GM23338 (cell line): ENCODE measurements around the gene SLC35D1. TPM values are rescaled to one million over a fixed set of nuclear protein-coding genes. Genes with fewer than 3 reads are reported as not detected.

Experiments
- ATAC-seq: fragments of 200-7000 bp; cut with Tn5 transposase; 3 replicates; pipeline ENCODE4 v1.9.1; 2020
- DNase-seq: peaks from one replicate; pipeline ENCODE4 v3.0.0-alpha.2; 2015; ENCODE audit warnings: low spot score
- H2AFZ ChIP-seq: fragments of 200-600 bp; sonication (generic); 2 replicates; pipeline ENCODE4 v1.8.0; 2016; ENCODE audit warnings: antibody characterized with exemption, mild to moderate bottlenecking, moderate library complexity
- H3F3A ChIP-seq: fragments of 200-600 bp; sonication (generic); replicated peaks from 2 replicates; pipeline ENCODE4 v1.8.0; 2017; ENCODE audit warnings: antibody characterized with exemption, mixed run types, low read depth
- H3K27ac ChIP-seq: fragments of 200-600 bp; sonication (generic); 2 replicates; pipeline ENCODE4 v1.6.1; 2016; ENCODE audit warnings: low read depth
- H3K27me3 ChIP-seq: fragments of 200-600 bp; sonication (generic); 2 replicates; pipeline ENCODE4 v1.8.0; 2016; ENCODE audit warnings: mild to moderate bottlenecking, mixed run types, moderate library complexity; ENCODE audit not compliant: insufficient read depth
- H3K36me3 ChIP-seq: fragments of 200-600 bp; sonication (generic); 2 replicates; pipeline ENCODE4 v1.8.0; 2016; ENCODE audit warnings: mild to moderate bottlenecking; ENCODE audit not compliant: insufficient read depth
- H3K4me1 ChIP-seq: fragments of 200-600 bp; sonication (generic); 2 replicates; pipeline ENCODE4 v1.8.0; 2016; ENCODE audit warnings: mild to moderate bottlenecking, moderate library complexity; ENCODE audit not compliant: insufficient read depth
- H3K4me2 ChIP-seq: fragments of 200-600 bp; sonication (generic); 2 replicates; pipeline ENCODE4 v1.7.1; 2017; ENCODE audit warnings: mixed run types
- H3K4me3 ChIP-seq: fragments of 200-600 bp; sonication (generic); 2 replicates; pipeline ENCODE4 v1.6.1; 2016; ENCODE audit warnings: mixed run types
- H3K79me2 ChIP-seq: fragments of 200-600 bp; sonication (generic); replicated peaks from 2 replicates; pipeline ENCODE4 v1.8.0; 2017; ENCODE audit warnings: mild to moderate bottlenecking; ENCODE audit not compliant: insufficient read depth
- H3K9me2 ChIP-seq: fragments of 200-600 bp; sonication (generic); 2 replicates; pipeline ENCODE4 v1.8.0; 2017; ENCODE audit not compliant: insufficient read depth
- H4K20me1 ChIP-seq: fragments of 200-600 bp; sonication (generic); replicated peaks from 2 replicates; pipeline ENCODE4 v1.8.0; 2017; ENCODE audit warnings: mild to moderate bottlenecking; ENCODE audit not compliant: insufficient read depth
- H3K27ac Mint-ChIP-seq: 2 replicates; pipeline ENCODE4 v1.8.0; 2020; ENCODE audit warnings: inconsistent platforms, mild to moderate bottlenecking, moderate library complexity, mixed read lengths
- H3K27me3 Mint-ChIP-seq: 3 replicates; pipeline ENCODE4 v1.8.0; 2022; ENCODE audit warnings: low read depth, mild to moderate bottlenecking, moderate library complexity, mixed read lengths, inconsistent platforms; ENCODE audit not compliant: insufficient read depth, poor library complexity
- H3K36me3 Mint-ChIP-seq: 3 replicates; pipeline ENCODE4 v1.8.0; 2021; ENCODE audit warnings: low read depth, mild to moderate bottlenecking, inconsistent platforms, moderate library complexity, mixed read lengths
- H3K4me1 Mint-ChIP-seq: 3 replicates; pipeline ENCODE4 v1.8.0; 2020; ENCODE audit warnings: mild to moderate bottlenecking, inconsistent platforms, mixed read lengths
- H3K4me3 Mint-ChIP-seq: 3 replicates; pipeline ENCODE4 v1.8.0; 2021; ENCODE audit warnings: moderate library complexity, mild to moderate bottlenecking, inconsistent platforms, mixed read lengths
- H3K9me3 Mint-ChIP-seq: 3 replicates; pipeline ENCODE4 v1.8.0; 2020; ENCODE audit warnings: moderate library complexity, mild to moderate bottlenecking, inconsistent platforms, mixed read lengths
- CREB1 ChIP-seq: fragments of 250-450 bp; sonication (Bioruptor Pico); IDR thresholded peaks from 2 replicates; pipeline ENCODE4 v1.5.0; 2020; ENCODE audit warnings: low read depth, mild to moderate bottlenecking, moderate library complexity
- EZH2 ChIP-seq: fragments of 200-600 bp; sonication (generic); IDR thresholded peaks from one replicate; pipeline ENCODE4 v1.8.0; 2017; ENCODE audit warnings: antibody characterized with exemption, mild to moderate bottlenecking, low read depth; ENCODE audit not compliant: unreplicated experiment
- EZH2phosphoT487 ChIP-seq: fragments of 200-600 bp; sonication (generic); IDR thresholded peaks from one replicate; pipeline ENCODE4 v1.8.1; 2018; ENCODE audit warnings: antibody characterized with exemption; ENCODE audit not compliant: unreplicated experiment
- JUNB ChIP-seq: IDR thresholded peaks from one replicate; pipeline ENCODE4 v1.6.1; 2016; ENCODE audit warnings: antibody characterized with exemption; ENCODE audit not compliant: unreplicated experiment
- NANOG ChIP-seq: IDR thresholded peaks from 2 replicates; pipeline ENCODE4 v1.6.1; 2016; ENCODE audit warnings: antibody characterized with exemption, borderline replicate concordance
- POLR2AphosphoS5 ChIP-seq: IDR thresholded peaks from 2 replicates; pipeline ENCODE4 v1.6.1; 2016; ENCODE audit warnings: antibody characterized with exemption, low read depth
- STAT1 ChIP-seq: IDR thresholded peaks from one replicate; pipeline ENCODE4 v1.6.1; 2016; ENCODE audit warnings: antibody characterized with exemption; ENCODE audit not compliant: unreplicated experiment
- ZNF331 ChIP-seq: fragments of 250-450 bp; sonication (Bioruptor Pico); IDR thresholded peaks from 2 replicates; pipeline ENCODE4 v1.5.0; 2020; ENCODE audit warnings: low read depth, mild to moderate bottlenecking, moderate library complexity
- polyA plus RNA-seq: library from polyadenylated mRNA; unstranded; fragments of >200 nt; fragmentation: Nextera tagmentation; extraction: Ambion mirVana; gene quantifications from 2 replicates; pipeline ENCODE4 v1.2.1, GENCODE V29; 2016
- total RNA-seq: library from RNA; depleted of rRNA; stranded (reverse); fragments of >200 nt; shearing (Covaris generic); gene quantifications from 2 replicates; pipeline ENCODE4 v1.2.3, GENCODE V29; 2014
- TF ChIP-seq, protein P1 (sequence below), 2 experiments: fragments of 200-600 bp in 1 of 2; sonication (generic) in 1 of 2; conservative IDR thresholded peaks; 2 replicates each; pipeline versions ENCODE4 v1.5.1 to v1.6.1; 2016 to 2017; ENCODE audit warnings: antibody characterized with exemption in 2 of 2, low read depth in 2 of 2, mild to moderate bottlenecking in 2 of 2, moderate library complexity in 1 of 2
- TF ChIP-seq, protein P2 (sequence below): IDR thresholded peaks from one replicate; pipeline ENCODE4 v1.6.1; 2018; ENCODE audit warnings: antibody characterized with exemption; ENCODE audit not compliant: unreplicated experiment
- TF ChIP-seq, protein P3 (sequence below): fragments of 250-450 bp; sonication (Bioruptor Pico); IDR thresholded peaks from 2 replicates; pipeline ENCODE4 v1.5.0; 2020; ENCODE audit warnings: mild to moderate bottlenecking, moderate library complexity

SLC35D1 gene
- total and polyA plus RNA-seq, 2 experiments from 2014 or later, result 0.68 to 2.8 TPM

DNA sequence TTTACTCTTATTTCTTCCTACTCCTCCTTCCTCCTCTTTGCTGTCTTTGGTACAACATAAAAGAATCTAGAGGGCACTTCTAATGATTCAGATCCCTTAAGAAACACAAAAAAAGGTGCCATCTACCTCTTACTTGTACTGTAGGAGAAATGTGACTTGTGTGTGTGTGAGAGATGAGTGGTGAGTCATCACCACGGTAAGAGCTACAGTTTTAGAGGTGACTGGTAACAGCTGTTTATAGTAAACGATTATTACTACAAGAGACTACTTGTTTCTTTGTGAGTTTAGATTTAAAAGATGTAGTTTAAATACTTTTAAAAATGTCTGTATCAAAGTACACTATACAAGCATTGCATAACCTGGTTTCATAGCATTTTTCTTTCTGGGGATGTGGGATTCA, 40.4 kb downstream of the SLC35D1 start (continued):
- TF ChIP-seq, protein P1, sequence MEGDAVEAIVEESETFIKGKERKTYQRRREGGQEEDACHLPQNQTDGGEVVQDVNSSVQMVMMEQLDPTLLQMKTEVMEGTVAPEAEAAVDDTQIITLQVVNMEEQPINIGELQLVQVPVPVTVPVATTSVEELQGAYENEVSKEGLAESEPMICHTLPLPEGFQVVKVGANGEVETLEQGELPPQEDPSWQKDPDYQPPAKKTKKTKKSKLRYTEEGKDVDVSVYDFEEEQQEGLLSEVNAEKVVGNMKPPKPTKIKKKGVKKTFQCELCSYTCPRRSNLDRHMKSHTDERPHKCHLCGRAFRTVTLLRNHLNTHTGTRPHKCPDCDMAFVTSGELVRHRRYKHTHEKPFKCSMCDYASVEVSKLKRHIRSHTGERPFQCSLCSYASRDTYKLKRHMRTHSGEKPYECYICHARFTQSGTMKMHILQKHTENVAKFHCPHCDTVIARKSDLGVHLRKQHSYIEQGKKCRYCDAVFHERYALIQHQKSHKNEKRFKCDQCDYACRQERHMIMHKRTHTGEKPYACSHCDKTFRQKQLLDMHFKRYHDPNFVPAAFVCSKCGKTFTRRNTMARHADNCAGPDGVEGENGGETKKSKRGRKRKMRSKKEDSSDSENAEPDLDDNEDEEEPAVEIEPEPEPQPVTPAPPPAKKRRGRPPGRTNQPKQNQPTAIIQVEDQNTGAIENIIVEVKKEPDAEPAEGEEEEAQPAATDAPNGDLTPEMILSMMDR (conservative IDR thresholded peaks at IDR 0.05; ENCODE audit: low read depth in 2 of 2), result no peak
- TF ChIP-seq, protein P2, sequence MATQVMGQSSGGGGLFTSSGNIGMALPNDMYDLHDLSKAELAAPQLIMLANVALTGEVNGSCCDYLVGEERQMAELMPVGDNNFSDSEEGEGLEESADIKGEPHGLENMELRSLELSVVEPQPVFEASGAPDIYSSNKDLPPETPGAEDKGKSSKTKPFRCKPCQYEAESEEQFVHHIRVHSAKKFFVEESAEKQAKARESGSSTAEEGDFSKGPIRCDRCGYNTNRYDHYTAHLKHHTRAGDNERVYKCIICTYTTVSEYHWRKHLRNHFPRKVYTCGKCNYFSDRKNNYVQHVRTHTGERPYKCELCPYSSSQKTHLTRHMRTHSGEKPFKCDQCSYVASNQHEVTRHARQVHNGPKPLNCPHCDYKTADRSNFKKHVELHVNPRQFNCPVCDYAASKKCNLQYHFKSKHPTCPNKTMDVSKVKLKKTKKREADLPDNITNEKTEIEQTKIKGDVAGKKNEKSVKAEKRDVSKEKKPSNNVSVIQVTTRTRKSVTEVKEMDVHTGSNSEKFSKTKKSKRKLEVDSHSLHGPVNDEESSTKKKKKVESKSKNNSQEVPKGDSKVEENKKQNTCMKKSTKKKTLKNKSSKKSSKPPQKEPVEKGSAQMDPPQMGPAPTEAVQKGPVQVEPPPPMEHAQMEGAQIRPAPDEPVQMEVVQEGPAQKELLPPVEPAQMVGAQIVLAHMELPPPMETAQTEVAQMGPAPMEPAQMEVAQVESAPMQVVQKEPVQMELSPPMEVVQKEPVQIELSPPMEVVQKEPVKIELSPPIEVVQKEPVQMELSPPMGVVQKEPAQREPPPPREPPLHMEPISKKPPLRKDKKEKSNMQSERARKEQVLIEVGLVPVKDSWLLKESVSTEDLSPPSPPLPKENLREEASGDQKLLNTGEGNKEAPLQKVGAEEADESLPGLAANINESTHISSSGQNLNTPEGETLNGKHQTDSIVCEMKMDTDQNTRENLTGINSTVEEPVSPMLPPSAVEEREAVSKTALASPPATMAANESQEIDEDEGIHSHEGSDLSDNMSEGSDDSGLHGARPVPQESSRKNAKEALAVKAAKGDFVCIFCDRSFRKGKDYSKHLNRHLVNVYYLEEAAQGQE, result no peak
- TF ChIP-seq EZH2 (no peak), EZH2phosphoT487 (no peak), STAT1 (no peak), NANOG (no peak), ZNF331 (CRISPR knock-in tag) (no peak), CREB1 (CRISPR knock-in tag) (no peak), POLR2AphosphoS5 (no peak)

DNA sequence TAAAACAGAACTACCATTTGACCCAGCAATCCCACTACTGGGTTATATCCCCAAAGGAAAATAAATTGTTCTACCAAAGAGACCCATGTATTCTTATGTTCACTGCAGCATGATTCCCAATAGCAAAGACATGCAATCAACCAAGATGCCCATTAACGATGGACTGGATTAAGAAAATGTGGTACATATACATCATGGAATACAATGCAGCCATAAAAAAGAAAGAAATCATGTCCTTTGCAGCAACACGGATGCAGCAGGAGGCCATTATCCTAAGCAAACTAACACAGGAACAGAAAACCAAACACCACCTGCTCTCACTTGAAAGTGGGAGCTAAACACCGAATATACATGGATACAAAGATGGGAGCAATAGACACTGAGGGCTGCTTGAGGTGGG, 44.2 kb downstream of the SLC35D1 start:
- Mint-ChIP-seq H3K4me1 (peaks cover 6% of the 10 kb centered on the region; the same call in 2 of the 3 replicates), H3K36me3 (no peaks in the 10 kb centered on the region), H3K27ac (no peak overlapping the region), H3K9me3 (no peaks in the 10 kb centered on the region), H3K27me3 (no peaks in the 10 kb centered on the region), H3K4me3 (no peak overlapping the region)
- Histone ChIP-seq H3K79me2 (no peaks in the 10 kb centered on the region), H2AFZ (no peak overlapping the region), H3K4me2 (no peak overlapping the region), H4K20me1 (no peaks in the 10 kb centered on the region), H3K9me2 (no peaks in the 10 kb centered on the region), H3K36me3 (no peaks in the 10 kb centered on the region), H3K27ac (no peak overlapping the region), H3F3A (no peaks in the 10 kb centered on the region), H3K4me3 (no peak overlapping the region), H3K4me1 (no peaks in the 10 kb centered on the region), H3K27me3 (no peaks in the 10 kb centered on the region)
- ATAC-seq (no peak), DNase-seq (no peak)
- TF ChIP-seq, protein P3, sequence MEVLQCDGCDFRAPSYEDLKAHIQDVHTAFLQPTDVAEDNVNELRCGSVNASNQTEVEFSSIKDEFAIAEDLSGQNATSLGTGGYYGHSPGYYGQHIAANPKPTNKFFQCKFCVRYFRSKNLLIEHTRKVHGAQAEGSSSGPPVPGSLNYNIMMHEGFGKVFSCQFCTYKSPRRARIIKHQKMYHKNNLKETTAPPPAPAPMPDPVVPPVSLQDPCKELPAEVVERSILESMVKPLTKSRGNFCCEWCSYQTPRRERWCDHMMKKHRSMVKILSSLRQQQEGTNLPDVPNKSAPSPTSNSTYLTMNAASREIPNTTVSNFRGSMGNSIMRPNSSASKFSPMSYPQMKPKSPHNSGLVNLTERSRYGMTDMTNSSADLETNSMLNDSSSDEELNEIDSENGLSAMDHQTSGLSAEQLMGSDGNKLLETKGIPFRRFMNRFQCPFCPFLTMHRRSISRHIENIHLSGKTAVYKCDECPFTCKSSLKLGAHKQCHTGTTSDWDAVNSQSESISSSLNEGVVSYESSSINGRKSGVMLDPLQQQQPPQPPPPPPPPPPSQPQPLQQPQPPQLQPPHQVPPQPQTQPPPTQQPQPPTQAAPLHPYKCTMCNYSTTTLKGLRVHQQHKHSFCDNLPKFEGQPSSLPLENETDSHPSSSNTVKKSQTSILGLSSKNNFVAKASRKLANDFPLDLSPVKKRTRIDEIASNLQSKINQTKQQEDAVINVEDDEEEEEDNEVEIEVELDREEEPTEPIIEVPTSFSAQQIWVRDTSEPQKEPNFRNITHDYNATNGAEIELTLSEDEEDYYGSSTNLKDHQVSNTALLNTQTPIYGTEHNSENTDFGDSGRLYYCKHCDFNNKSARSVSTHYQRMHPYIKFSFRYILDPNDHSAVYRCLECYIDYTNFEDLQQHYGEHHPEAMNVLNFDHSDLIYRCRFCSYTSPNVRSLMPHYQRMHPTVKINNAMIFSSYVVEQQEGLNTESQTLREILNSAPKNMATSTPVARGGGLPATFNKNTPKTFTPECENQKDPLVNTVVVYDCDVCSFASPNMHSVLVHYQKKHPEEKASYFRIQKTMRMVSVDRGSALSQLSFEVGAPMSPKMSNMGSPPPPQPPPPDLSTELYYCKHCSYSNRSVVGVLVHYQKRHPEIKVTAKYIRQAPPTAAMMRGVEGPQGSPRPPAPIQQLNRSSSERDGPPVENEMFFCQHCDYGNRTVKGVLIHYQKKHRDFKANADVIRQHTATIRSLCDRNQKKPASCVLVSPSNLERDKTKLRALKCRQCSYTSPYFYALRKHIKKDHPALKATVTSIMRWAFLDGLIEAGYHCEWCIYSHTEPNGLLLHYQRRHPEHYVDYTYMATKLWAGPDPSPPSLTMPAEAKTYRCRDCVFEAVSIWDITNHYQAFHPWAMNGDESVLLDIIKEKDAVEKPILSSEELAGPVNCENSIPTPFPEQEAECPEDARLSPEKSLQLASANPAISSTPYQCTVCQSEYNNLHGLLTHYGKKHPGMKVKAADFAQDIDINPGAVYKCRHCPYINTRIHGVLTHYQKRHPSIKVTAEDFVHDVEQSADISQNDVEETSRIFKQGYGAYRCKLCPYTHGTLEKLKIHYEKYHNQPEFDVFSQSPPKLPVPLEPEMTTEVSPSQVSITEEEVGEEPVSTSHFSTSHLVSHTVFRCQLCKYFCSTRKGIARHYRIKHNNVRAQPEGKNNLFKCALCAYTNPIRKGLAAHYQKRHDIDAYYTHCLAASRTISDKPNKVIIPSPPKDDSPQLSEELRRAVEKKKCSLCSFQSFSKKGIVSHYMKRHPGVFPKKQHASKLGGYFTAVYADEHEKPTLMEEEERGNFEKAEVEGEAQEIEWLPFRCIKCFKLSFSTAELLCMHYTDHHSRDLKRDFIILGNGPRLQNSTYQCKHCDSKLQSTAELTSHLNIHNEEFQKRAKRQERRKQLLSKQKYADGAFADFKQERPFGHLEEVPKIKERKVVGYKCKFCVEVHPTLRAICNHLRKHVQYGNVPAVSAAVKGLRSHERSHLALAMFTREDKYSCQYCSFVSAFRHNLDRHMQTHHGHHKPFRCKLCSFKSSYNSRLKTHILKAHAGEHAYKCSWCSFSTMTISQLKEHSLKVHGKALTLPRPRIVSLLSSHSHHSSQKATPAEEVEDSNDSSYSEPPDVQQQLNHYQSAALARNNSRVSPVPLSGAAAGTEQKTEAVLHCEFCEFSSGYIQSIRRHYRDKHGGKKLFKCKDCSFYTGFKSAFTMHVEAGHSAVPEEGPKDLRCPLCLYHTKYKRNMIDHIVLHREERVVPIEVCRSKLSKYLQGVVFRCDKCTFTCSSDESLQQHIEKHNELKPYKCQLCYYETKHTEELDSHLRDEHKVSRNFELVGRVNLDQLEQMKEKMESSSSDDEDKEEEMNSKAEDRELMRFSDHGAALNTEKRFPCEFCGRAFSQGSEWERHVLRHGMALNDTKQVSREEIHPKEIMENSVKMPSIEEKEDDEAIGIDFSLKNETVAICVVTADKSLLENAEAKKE, result no peak
- TF ChIP-seq JUNB (no peak), NANOG (no peak), STAT1 (no peak)
- TF ChIP-seq, protein P2, result no peak
